ENCODE results near the gene RNF31.
"Not testable (repeated sequence)": the region's sequence is repeated elsewhere in the genome, so short reads cannot be mapped to it uniquely, and the experiment has no call there.

Gene RNF31

GRCh38 chr14:24202538-24202937 lies 55.2 kb downstream of the RNF31 start:
- DNase-seq (ENCODE audit: low spot score): not testable (repeated sequence)

- not testable (repeated sequence) for DNase-seq (ENCODE audit: low spot score)
Measured at GRCh38 chr14:24203249-24203886, 56.1 kb downstream of the RNF31 start.

DNA sequence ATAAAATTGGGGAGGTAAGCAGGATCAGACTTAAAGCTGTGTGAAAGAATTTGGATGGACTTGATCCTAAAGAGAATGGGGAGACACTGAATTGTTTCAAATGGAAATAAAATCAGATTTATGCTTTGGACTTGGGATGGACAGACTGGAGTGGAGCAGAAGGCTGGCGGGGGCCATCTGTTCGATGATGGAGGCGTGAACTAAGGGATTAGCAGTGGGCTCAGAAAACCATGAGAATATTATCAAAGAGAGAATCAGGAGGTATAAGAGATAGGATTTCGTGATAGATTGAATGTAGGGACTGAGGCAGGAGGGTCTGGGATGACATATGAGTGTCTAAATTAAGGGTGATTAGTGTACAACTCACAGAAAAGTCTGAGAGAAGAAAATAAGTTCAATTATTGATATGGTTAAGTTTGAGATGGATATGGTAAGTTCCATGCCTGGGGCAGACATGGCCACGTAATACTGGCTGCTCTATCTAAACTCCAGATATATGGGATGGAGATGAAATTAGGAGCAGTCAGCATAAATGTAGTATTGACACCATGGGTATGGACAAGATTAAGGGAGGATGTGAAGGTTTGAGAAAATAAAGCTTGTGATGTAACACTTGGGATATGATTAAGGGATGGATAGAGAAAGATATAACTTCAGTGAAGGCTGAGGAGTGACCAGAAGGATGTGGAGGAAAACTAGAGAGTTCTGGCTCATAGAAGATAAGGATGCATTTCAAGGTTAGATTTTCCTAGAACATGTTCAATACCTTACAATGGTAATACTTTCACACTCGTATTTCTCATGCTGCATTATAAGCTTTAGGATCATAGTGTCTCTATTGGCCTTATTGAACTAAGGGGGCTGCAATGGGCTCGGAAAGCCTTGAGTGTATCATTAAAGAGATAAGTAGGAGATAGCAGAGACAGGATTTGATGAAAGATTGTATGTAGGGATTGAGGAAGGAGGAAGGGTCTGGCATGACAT lies 57.2 kb downstream of the RNF31 start:
- no peak for DNase-seq (ENCODE audit: low spot score)

GRCh38 chr14:24206260-24207103 lies 59.2 kb downstream of the RNF31 start:
- no peak for DNase-seq (ENCODE audit: low spot score)

- no peak for DNase-seq (ENCODE audit: low spot score)
Measured at GRCh38 chr14:24207104-24207551, 59.8 kb downstream of the RNF31 start.

DNA sequence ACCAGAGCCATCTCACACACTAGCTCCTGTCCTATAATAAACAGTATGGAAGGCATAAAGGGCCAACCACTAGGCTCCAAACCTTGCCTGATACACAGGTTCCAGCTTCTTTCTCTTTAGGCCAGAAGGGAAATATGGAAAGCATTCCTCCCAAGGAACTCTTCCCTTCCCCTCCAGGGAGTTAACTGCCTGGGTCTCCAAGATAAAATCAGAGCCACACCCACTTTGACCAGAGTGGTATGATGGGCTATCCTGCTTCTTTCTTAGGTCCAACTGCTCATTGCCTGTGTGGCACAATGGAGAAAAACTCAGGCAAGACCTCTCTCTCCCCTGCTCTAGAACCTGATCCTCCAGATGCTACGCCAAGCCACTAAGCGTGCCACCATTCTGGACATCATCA lies 60.3 kb downstream of the RNF31 start:
- DNase-seq (ENCODE audit: low spot score): no peak
